HepG2 (cell line): ENCODE measurements around the gene WIPF2. TPM values are rescaled to one million over a fixed set of nuclear protein-coding genes. Genes with fewer than 3 reads are reported as not detected.

ENCODE experiments used
- ATF5 ChIP-seq: sonication (generic); formaldehyde crosslinking; IDR thresholded peaks from 2 replicates; pipeline ENCODE4 v1.4.0; 2020; ENCODE audit warnings: mild to moderate bottlenecking, low read depth, missing genetic modification reagents
- KDM5B ChIP-seq: sonication (generic); formaldehyde crosslinking; IDR thresholded peaks from 2 replicates; pipeline ENCODE4 v1.4.0; 2020; ENCODE audit warnings: missing genetic modification reagents, mild to moderate bottlenecking, borderline replicate concordance
- KMT2A ChIP-seq: sonication (generic); formaldehyde crosslinking; IDR thresholded peaks from 2 replicates; pipeline ENCODE4 v1.4.0; 2020; ENCODE audit warnings: missing genetic modification reagents
- NAIF1 ChIP-seq: sonication (generic); formaldehyde crosslinking; IDR thresholded peaks from 2 replicates; pipeline ENCODE4 v1.5.0; 2020; ENCODE audit warnings: mild to moderate bottlenecking, missing genetic modification reagents, borderline replicate concordance
- NKX3-1 ChIP-seq: sonication (generic); formaldehyde crosslinking; IDR thresholded peaks from 2 replicates; pipeline ENCODE4 v1.5.0; 2020; ENCODE audit warnings: missing genetic modification reagents
- NR2F1 ChIP-seq, 2 experiments: fragments of 450-650 bp in 1 of 2; formaldehyde crosslinking in 1 of 2; IDR thresholded peaks; 2 replicates each; pipeline versions ENCODE4 v1.5.0 to v1.6.1; 2016 to 2020; ENCODE audit warnings: mild to moderate bottlenecking in 1 of 2, missing compliant biosample characterization in 1 of 2, missing genetic modification reagents in 1 of 2, moderate library complexity in 1 of 2
- NRL ChIP-seq: sonication (generic); formaldehyde crosslinking; IDR thresholded peaks from 2 replicates; pipeline ENCODE4 v1.5.0; 2020; ENCODE audit warnings: missing genetic modification reagents, mild to moderate bottlenecking, moderate library complexity, borderline replicate concordance
- SALL2 ChIP-seq: sonication (generic); formaldehyde crosslinking; IDR thresholded peaks from 2 replicates; pipeline ENCODE4 v1.8.1; 2023; ENCODE audit warnings: mild to moderate bottlenecking, missing genetic modification reagents, inconsistent platforms
- TCF7 ChIP-seq: sonication (generic); IDR thresholded peaks from 2 replicates; pipeline ENCODE4 v1.6.1; 2016; ENCODE audit warnings: antibody characterized with exemption, low read depth
- THAP8 ChIP-seq: sonication (generic); formaldehyde crosslinking; IDR thresholded peaks from 2 replicates; pipeline ENCODE4 v1.5.1; 2020; ENCODE audit warnings: missing genetic modification reagents, mild to moderate bottlenecking, borderline replicate concordance
- TRIM24 ChIP-seq: sonication (generic); formaldehyde crosslinking; IDR thresholded peaks from 2 replicates; pipeline ENCODE4 v1.8.0; 2022; ENCODE audit warnings: mild to moderate bottlenecking, missing genetic modification reagents
- U2AF1 ChIP-seq: fragments of 200-400 bp; formaldehyde crosslinking; optimal IDR thresholded peaks from 2 replicates; pipeline ENCODE3; 2017; ENCODE audit warnings: mild to moderate bottlenecking, low read depth, low read length
- ZNF333 ChIP-seq: sonication (generic); formaldehyde crosslinking; IDR thresholded peaks from 2 replicates; pipeline ENCODE4 v1.4.0; 2020; ENCODE audit warnings: mild to moderate bottlenecking, missing genetic modification reagents, borderline replicate concordance
- ZNF468 ChIP-seq: sonication (generic); formaldehyde crosslinking; IDR thresholded peaks from 2 replicates; pipeline ENCODE4 v1.8.0; 2022; ENCODE audit warnings: mild to moderate bottlenecking, moderate library complexity, missing genetic modification reagents
- ZSCAN20 ChIP-seq: sonication (generic); formaldehyde crosslinking; IDR thresholded peaks from 2 replicates; pipeline ENCODE4 v1.4.0; 2020; ENCODE audit warnings: missing genetic modification reagents, mild to moderate bottlenecking, borderline replicate concordance
- polyA plus RNA-seq, 8 experiments: library from polyadenylated mRNA; depleted of rRNA in 3 of 8; stranded (reverse) in 7 of 8; unstranded in 1 of 8; fragments of >200 nt; fragmentation: Illumina TruSeq in 4 of 8; extraction: Trizol in 4 of 8; gene quantifications; 2 replicates each; pipeline versions ENCODE4 v1.2.1 to v1.2.3, GENCODE V29; 2011 to 2016; ENCODE audit warnings: low read depth in 4 of 8, missing spikeins in 1 of 8, mixed read lengths in 1 of 8; ENCODE audit not compliant: insufficient read depth in 1 of 8
- total RNA-seq, 5 experiments: library from RNA; depleted of rRNA; stranded (reverse); fragments of >200 nt; fragmentation: Illumina TruSeq; extraction: Trizol; gene quantifications; 2 replicates each; pipeline ENCODE4 v1.2.3, GENCODE V29; 2016; ENCODE audit warnings: low read depth in 1 of 5
- TF ChIP-seq, protein P1 (sequence below), 2 experiments: fragments of 450-650 bp in 1 of 2; sonication (generic) in 1 of 2; formaldehyde crosslinking in 1 of 2; IDR thresholded peaks; 2 replicates each; pipeline versions ENCODE4 v1.6.1 to v1.8.0; 2016 to 2022; ENCODE audit warnings: antibody characterized with exemption in 1 of 2, mild to moderate bottlenecking in 1 of 2, missing genetic modification reagents in 1 of 2
- TF ChIP-seq, protein P2 (sequence below): IDR thresholded peaks from 2 replicates; pipeline ENCODE4 v1.6.1; 2016; ENCODE audit warnings: low read depth, control low read depth

The WIPF2 gene
- total and polyA plus RNA-seq, 2 of the 13 experiments (the other 11 are each of a cell fraction or from before 2014, with no cell fraction given), result 7.2 to 10.8 TPM

DNA sequence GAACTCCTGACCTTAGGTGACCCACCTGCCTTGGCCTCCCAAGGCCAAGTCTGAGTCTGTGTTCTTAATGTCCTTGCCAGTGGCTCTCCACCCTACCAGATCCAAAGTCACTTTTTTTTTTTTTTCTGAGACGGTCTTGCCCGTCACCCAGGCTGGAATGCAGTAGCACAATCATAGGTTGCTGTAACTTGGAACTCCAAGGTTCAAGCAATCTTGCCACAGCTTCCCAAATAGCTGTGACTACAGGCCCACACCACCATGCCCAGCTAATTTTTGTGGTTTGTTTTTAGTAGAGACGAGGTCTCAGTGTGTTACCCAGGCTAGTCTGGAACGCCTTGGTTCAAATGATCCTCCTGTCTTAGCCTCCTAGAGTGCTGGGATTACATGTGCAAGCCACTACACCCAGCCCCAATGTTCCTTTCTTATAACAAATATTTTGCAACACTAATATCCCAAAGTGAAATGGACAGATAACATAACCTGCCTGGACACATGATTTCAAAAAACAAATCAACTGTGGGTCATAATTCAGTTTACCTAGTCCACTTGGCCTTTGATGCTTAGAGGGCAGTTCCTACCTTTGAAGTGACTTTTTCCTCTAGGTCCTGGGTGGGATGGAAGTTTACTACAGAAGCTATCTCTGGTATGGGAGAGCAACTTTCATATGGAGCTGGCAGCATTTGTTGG, 45.9 kb upstream of the WIPF2 start (continued):
- TF ChIP-seq, protein P1, sequence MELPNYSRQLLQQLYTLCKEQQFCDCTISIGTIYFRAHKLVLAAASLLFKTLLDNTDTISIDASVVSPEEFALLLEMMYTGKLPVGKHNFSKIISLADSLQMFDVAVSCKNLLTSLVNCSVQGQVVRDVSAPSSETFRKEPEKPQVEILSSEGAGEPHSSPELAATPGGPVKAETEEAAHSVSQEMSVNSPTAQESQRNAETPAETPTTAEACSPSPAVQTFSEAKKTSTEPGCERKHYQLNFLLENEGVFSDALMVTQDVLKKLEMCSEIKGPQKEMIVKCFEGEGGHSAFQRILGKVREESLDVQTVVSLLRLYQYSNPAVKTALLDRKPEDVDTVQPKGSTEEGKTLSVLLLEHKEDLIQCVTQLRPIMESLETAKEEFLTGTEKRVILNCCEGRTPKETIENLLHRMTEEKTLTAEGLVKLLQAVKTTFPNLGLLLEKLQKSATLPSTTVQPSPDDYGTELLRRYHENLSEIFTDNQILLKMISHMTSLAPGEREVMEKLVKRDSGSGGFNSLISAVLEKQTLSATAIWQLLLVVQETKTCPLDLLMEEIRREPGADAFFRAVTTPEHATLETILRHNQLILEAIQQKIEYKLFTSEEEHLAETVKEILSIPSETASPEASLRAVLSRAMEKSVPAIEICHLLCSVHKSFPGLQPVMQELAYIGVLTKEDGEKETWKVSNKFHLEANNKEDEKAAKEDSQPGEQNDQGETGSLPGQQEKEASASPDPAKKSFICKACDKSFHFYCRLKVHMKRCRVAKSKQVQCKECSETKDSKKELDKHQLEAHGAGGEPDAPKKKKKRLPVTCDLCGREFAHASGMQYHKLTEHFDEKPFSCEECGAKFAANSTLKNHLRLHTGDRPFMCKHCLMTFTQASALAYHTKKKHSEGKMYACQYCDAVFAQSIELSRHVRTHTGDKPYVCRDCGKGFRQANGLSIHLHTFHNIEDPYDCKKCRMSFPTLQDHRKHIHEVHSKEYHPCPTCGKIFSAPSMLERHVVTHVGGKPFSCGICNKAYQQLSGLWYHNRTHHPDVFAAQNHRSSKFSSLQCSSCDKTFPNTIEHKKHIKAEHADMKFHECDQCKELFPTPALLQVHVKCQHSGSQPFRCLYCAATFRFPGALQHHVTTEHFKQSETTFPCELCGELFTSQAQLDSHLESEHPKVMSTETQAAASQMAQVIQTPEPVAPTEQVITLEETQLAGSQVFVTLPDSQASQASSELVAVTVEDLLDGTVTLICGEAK (IDR thresholded peaks at IDR 0.05), result no peak
- TF ChIP-seq, protein P1 (CRISPR knock-in tag; IDR thresholded peaks at IDR 0.05), result no peak
- TF ChIP-seq KMT2A (CRISPR knock-in tag) (no peak), TRIM24 (CRISPR knock-in tag) (no peak), ZNF333 (no peak), NAIF1 (CRISPR knock-in tag) (0 out of 2 replicates have a peak, but pooled peaks have one; percentile 44), NKX3-1 (CRISPR knock-in tag) (no peak), ATF5 (CRISPR knock-in tag) (no peak), TCF7 (peak; percentile 95), ZSCAN20 (CRISPR knock-in tag) (no peak), ZNF468 (no peak), NR2F1 (CRISPR knock-in tag; IDR thresholded peaks at IDR 0.05) (peak; percentile 21 to 36; a peak in 1 of 4 replicates), SALL2 (no peak), NRL (no peak), KDM5B (CRISPR knock-in tag) (no peak), U2AF1 (no peak), THAP8 (CRISPR knock-in tag) (no peak)
- TF ChIP-seq, protein P2, sequence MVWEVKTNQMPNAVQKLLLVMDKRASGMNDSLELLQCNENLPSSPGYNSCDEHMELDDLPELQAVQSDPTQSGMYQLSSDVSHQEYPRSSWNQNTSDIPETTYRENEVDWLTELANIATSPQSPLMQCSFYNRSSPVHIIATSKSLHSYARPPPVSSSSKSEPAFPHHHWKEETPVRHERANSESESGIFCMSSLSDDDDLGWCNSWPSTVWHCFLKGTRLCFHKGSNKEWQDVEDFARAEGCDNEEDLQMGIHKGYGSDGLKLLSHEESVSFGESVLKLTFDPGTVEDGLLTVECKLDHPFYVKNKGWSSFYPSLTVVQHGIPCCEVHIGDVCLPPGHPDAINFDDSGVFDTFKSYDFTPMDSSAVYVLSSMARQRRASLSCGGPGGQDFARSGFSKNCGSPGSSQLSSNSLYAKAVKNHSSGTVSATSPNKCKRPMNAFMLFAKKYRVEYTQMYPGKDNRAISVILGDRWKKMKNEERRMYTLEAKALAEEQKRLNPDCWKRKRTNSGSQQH (CRISPR knock-in tag), result no peak
